ENCODE measurements around the gene DGKZ.

Gene DGKZ

DNA sequence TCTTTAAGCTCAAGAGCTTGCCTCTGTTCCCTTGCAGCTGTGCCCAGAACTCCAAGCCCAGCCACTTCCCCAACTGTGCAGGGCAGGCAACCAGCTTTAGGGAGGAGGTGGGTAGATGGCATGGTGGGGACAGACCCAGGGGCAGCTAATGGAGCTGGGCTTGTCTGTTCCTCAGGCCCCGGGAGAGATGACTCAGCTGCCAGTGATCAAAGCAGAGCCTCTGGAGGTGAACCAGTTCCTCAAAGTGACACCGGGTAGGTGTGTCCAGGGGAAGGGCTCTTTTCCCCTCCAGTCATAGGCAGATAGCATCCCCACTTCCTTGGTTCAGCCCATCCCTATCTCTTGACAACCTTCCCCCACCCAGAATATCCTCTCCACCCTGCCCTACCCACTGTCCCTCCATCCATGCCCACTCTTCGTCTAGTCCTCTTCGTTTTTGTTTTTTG, 37.4 kb upstream of the DGKZ start:
- no peak overlapping the region for H3K4me3 ChIP-seq (ENCODE audit: low read length)
- no peak for DNase-seq (ENCODE audit: low read depth)
- TF ChIP-seq, protein P1, sequence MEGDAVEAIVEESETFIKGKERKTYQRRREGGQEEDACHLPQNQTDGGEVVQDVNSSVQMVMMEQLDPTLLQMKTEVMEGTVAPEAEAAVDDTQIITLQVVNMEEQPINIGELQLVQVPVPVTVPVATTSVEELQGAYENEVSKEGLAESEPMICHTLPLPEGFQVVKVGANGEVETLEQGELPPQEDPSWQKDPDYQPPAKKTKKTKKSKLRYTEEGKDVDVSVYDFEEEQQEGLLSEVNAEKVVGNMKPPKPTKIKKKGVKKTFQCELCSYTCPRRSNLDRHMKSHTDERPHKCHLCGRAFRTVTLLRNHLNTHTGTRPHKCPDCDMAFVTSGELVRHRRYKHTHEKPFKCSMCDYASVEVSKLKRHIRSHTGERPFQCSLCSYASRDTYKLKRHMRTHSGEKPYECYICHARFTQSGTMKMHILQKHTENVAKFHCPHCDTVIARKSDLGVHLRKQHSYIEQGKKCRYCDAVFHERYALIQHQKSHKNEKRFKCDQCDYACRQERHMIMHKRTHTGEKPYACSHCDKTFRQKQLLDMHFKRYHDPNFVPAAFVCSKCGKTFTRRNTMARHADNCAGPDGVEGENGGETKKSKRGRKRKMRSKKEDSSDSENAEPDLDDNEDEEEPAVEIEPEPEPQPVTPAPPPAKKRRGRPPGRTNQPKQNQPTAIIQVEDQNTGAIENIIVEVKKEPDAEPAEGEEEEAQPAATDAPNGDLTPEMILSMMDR (conservative IDR thresholded peaks at IDR 0.05; ENCODE audit: low read depth, low read length) = no peak

DNA sequence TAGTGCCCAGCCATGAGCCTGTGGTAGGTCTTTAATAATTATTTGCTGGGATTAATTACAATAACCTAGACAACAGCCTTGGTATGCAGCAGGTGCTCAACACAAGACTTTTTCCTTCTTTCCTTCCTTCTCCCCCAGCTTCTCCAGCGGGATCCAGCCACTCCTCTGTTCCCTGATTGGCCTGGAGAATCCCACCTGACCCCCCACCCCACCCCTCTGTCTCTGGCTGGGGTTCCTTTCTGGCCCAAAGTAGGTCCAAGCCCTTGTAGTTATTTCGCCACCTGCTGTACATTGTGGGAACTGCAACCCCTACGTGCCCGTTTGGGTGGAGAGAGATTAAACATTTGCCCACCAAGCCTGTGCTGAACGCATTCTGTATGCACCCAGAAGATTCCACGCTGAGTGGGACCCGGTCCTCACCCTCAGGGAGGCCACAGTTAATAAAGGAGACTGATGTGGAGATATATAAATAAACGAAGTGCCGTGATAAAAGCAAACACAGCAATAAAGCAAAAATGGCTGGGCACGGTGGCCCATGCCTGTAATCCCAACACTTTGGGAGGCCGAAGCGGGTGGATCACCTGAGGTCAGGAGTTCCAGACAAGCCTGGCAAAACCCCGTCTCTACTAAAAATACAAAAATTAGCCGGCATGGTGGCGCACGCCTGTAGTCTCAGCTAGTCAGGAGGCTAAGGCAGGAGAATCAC, 32.1 kb upstream of the DGKZ start:
- DNase-seq (ENCODE audit: low read depth) = no peak
- no peak overlapping the region for H3K4me3 ChIP-seq (ENCODE audit: low read length)
- TF ChIP-seq, protein P1 (conservative IDR thresholded peaks at IDR 0.05; ENCODE audit: low read depth, low read length) = peak; percentile 92

DNA sequence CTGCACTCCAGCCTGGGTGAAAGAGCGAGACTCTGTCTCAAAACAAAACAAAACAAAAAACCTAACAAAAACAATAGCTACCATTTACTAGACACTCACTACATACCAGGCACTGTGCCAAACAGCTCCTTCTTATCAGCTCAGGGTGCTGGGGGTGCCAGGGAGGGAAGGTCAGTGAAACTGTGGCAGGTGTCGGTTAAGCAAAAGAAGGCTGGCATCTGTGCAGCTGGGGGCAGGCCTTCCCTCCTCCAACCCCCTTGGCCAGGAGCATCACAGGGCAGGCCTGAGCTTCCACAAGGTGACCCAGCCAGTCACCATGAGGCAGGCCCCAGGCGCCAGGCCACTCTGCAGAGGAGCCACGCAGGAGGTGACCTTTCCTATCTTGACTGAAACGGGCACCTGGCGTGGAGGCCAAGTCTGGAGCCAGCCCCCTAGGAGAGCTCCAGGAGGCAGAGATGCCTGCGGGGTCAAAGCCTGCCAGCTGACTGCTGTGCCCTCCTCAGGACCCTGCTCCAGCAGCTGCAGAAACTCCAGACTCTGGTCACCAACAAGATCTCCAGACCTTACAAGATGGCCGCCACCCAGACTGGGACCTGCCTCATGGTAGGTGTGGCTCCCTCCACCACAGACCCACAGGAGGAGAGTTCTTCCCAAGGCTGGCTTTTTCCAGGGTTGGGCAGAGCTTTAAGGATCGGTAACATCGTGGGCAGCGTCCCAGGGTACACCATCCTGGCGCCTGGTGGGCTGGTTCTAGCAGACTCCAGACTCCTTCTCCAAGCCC, 31.3 kb upstream of the DGKZ start:
- H3K4me3 ChIP-seq (ENCODE audit: low read length) = no peak overlapping the region
- TF ChIP-seq, protein P1 (conservative IDR thresholded peaks at IDR 0.05; ENCODE audit: low read depth, low read length) = no peak
- no peak for DNase-seq (ENCODE audit: low read depth)

DNA sequence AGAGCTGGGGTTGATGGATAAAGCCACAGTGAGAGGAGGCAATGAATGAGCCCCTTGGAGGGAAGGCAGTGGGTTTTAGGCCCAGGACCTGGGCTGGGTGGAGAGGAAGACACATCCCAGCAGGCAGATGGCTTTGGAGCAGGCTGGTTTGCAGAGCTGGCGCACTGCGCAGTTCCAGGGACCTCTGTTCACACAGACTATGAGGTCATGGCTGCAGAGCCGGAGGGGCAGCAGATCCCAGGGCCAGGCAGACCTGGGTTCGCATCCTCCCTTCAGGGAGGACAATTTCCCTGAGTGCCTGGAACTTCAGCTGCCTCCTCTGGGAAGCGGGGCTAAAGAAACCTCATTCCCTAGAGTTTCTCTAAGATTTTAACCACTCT, 28.2 kb upstream of the DGKZ start:
- DNase-seq (ENCODE audit: low read depth) = no peak
- H3K4me3 ChIP-seq (ENCODE audit: low read length) = no peak overlapping the region
- TF ChIP-seq, protein P1 (conservative IDR thresholded peaks at IDR 0.05; ENCODE audit: low read depth, low read length) = no peak

DNA sequence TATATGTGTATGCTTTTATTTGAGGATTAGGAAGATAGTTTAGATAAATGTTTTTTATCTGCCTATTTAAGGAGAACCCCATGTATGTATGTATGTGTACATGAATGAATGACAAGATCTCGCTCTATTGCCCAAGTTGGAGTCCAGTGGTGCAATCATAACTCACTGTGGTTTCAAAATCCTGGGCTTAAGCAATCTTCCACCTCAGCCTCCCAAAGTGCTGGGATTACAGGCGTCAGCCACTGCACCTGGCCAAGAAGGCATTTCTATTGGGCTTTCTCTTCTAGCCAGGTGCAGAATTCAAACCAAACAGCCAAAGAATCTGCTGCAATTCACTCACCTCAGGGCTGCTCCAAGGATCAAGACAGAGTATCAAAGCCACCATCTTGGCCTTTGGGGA, 25.5 kb upstream of the DGKZ start:
- no peak for DNase-seq (ENCODE audit: low read depth)

DNA sequence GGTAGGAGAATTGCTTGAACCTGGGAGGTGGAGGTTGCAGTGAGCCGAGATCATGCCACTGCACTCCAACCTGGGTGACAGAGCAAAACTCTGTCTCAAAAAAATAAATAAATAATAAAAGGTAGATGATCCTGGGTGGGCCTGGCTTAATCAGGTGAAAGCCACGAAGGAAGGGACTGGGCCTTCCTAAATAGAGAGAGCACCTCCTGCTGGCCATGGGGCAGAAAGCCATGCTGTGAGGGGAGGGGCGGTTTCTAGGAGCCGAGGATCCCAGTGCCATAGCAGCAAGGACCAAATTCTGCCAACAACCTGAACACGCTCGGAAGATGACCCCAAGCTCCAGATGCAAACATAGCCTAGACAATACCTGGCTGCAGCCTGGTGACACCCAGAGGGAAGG, 24.5 kb upstream of the DGKZ start:
- DNase-seq (ENCODE audit: low read depth) = no peak
- H3K4me3 ChIP-seq (ENCODE audit: low read length) = no peak overlapping the region

More for the DNA sequence above, 25.5 kb upstream of the DGKZ start:
- TF ChIP-seq, protein P1 (conservative IDR thresholded peaks at IDR 0.05; ENCODE audit: low read depth, low read length) = no peak
- H3K4me3 ChIP-seq (ENCODE audit: low read length) = no peak overlapping the region

More for the DNA sequence above, 24.5 kb upstream of the DGKZ start:
- TF ChIP-seq, protein P1 (conservative IDR thresholded peaks at IDR 0.05; ENCODE audit: low read depth, low read length) = peak; percentile 38
